H1 (cell line): Measurements from ENCODE around the gene APOOL. TPM values are rescaled to one million over a fixed set of nuclear protein-coding genes. Genes with fewer than 3 reads are reported as not detected.

Experiments used
- CTBP2 ChIP-seq: IDR thresholded peaks from 2 replicates; pipeline ENCODE4 v1.7.0; 2011; ENCODE audit warnings: borderline replicate concordance, mild to moderate bottlenecking, moderate library complexity, mixed read lengths, low read length; ENCODE audit not compliant: insufficient read depth, insufficient read length
- polyA plus RNA-seq, 7 experiments: library from polyadenylated mRNA; depleted of rRNA in 3 of 7; stranded (reverse) in 5 of 7; unstranded in 2 of 7; fragments of >200 nt in 5 of 7; fragments of 200-250 nt in 2 of 7; gene quantifications; 1 replicate in 5 of 7; 2 replicates in 1 of 7; 4 replicates in 1 of 7; pipeline versions ENCODE4 v1.2.1 to v1.2.3, GENCODE V29; 2011 to 2013; ENCODE audit warnings: missing spikeins in 2 of 7, mixed read lengths in 2 of 7
- total RNA-seq: library from RNA; stranded (reverse); fragmentation: NEBNext Ultra II Directional; extraction: Animal tissue kit (Norgen Biotek cat#: 25700); gene quantifications from 2 replicates; pipeline ENCODE4 v1.2.1, GENCODE V29; 2021

APOOL gene
- total and polyA plus RNA-seq, 2 of the 8 experiments (the other 6 are each of a cell fraction or from before 2014, with no cell fraction given), result 2.4 to 8.1 TPM

DNA sequence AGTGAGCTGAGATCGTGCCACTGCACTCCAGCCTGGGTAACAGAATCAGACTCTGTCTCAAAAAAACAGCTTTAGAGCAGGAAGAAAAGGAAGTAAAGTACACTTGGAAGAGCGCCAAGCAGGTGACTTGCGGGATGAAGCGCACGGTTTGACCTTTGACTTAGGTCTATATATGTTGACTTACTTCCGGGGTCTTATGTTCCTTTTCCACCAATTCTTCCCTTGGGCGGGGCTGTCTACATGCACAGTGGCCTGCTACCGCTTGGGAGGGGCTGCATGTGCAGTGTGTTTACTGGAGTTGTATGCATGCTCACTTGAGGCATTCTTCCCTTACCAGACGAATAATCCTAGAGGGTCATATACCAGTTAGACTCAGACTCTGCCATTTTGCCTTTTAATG, 108.6 kb downstream of the APOOL start (continued):
- TF ChIP-seq CTBP2, result no peak
- TF ChIP-seq, all 59 proteins: peak for 0
